Prostate gland (tissue), 2 donors: ENCODE data around the gene LRRTM4. TPM values are rescaled to one million over a fixed set of nuclear protein-coding genes. Genes with fewer than 3 reads are reported as not detected.
"Not testable (repeated sequence)": the region's sequence is repeated elsewhere in the genome, so short reads cannot be mapped to it uniquely, and the experiment has no call there.

Experiments used
- DNase-seq: peaks from one replicate; pipeline ENCODE4 v3.0.0-alpha.2; 2019; ENCODE audit warnings: low spot score
- H3K27ac ChIP-seq, 2 donors: fragments of 200-600 bp; sonication (generic); 2 replicates each; pipeline ENCODE4 v1.5.1; 2017 to 2019
- H3K27me3 ChIP-seq: fragments of 200-600 bp; sonication (generic); replicated peaks from 2 replicates; pipeline ENCODE4 v1.5.1; 2019; ENCODE audit not compliant: insufficient read depth
- H3K36me3 ChIP-seq, 2 donors: fragments of 200-600 bp; sonication (generic); 1 replicate in 1 of 2; 2 replicates in 1 of 2; pipeline versions ENCODE4 v1.5.1 to v1.8.1; 2017 to 2019
- H3K4me1 ChIP-seq: fragments of 200-600 bp; sonication (generic); replicated peaks from 2 replicates; pipeline ENCODE4 v1.5.1; 2019
- H3K4me3 ChIP-seq, 2 donors: fragments of 200-600 bp; sonication (generic); 2 replicates each; pipeline ENCODE4 v1.5.1; 2017 to 2019
- H3K9me3 ChIP-seq: fragments of 200-600 bp; sonication (generic); 2 replicates; pipeline ENCODE4 v1.5.1; 2017
- POLR2A ChIP-seq: fragments of 450-650 bp; IDR thresholded peaks from one replicate; pipeline ENCODE4 v1.6.1; 2016; ENCODE audit warnings: antibody characterized with exemption, mild to moderate bottlenecking
- POLR2AphosphoS5 ChIP-seq: sonication (generic); formaldehyde crosslinking; IDR thresholded peaks from one replicate; pipeline ENCODE4 v1.6.1; 2017; ENCODE audit warnings: antibody characterized with exemption
- WGBS: methylation state at CpG from one replicate; pipeline ENCODE4 v1.1.5; 2018; 5-methylcytosine and 5-hydroxymethylcytosine counted together
- intact Hi-C: fragments of 100-400 bp; cut with DNase I; formaldehyde crosslinking; loops from one replicate; pipeline ENCODE4 v1.14.2; 2022
- total RNA-seq, 2 donors: library from RNA; depleted of rRNA; stranded (reverse); fragments of >200 nt; gene quantifications; one replicate each; pipeline ENCODE4 v1.1.0, GENCODE V29; 2016
- TF ChIP-seq, protein P1 (sequence below), 4 experiments: fragments of 200-600 bp in 2 of 4; fragments of 450-650 bp in 2 of 4; sonication (generic) in 2 of 4; IDR thresholded peaks; 1 replicate in 3 of 4; 2 replicates in 1 of 4; pipeline ENCODE4 v1.5.1; 2016 to 2019; ENCODE audit warnings: antibody characterized with exemption in 4 of 4, mild to moderate bottlenecking in 2 of 4, moderate library complexity in 2 of 4

LRRTM4 gene
- total RNA-seq, 2 donors from 2014 or later: 0.09 to 6.2 TPM

DNA sequence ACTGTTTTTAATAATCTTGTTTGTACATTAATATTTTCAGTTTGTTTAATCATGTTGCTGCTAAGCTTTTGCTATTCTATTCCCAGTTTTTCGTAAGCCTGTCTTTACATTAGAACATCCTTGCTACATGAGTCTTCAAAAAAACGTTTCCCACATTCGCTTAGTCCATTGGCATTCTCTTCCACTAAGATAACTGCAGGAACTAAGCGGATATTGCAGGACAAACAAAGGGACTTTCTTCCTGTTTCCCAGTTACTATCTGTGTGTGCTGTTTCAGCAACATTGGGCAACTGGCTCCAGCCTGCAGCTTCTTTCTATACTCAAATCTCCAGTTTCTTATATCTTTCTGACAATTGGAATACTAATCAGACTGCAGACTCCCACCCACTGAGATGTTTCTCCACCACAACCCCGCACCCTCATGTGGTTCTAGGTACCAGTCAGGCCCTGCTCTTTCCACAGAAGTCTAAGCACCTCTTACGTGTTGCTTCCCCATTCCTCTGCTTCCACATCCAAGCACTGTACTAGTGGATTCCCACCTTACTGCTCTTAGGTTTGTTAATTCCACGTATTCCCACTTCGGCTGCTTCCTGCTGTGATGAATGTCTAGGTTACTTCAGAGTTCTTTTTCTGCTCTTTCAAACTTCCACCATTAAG, 420.3 kb downstream of the LRRTM4 start:
- Histone ChIP-seq H3K4me3 (no peak overlapping the region), H3K4me1 (no peaks in the 10 kb centered on the region), H3K27me3 (no peaks in the 10 kb centered on the region), H3K36me3 (no peaks in the 10 kb centered on the region), H3K9me3 (no peaks in the 10 kb centered on the region), H3K27ac (no peak overlapping the region)
- TF ChIP-seq POLR2A (no peak), POLR2AphosphoS5 (no peak)
- TF ChIP-seq, protein P1, sequence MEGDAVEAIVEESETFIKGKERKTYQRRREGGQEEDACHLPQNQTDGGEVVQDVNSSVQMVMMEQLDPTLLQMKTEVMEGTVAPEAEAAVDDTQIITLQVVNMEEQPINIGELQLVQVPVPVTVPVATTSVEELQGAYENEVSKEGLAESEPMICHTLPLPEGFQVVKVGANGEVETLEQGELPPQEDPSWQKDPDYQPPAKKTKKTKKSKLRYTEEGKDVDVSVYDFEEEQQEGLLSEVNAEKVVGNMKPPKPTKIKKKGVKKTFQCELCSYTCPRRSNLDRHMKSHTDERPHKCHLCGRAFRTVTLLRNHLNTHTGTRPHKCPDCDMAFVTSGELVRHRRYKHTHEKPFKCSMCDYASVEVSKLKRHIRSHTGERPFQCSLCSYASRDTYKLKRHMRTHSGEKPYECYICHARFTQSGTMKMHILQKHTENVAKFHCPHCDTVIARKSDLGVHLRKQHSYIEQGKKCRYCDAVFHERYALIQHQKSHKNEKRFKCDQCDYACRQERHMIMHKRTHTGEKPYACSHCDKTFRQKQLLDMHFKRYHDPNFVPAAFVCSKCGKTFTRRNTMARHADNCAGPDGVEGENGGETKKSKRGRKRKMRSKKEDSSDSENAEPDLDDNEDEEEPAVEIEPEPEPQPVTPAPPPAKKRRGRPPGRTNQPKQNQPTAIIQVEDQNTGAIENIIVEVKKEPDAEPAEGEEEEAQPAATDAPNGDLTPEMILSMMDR (IDR thresholded peaks at IDR 0.05): no peak
- DNase-seq: no peak
- WGBS: 85% methylated on average over 8 of the region's 8 CpGs
- intact Hi-C loops: no loop called here

DNA sequence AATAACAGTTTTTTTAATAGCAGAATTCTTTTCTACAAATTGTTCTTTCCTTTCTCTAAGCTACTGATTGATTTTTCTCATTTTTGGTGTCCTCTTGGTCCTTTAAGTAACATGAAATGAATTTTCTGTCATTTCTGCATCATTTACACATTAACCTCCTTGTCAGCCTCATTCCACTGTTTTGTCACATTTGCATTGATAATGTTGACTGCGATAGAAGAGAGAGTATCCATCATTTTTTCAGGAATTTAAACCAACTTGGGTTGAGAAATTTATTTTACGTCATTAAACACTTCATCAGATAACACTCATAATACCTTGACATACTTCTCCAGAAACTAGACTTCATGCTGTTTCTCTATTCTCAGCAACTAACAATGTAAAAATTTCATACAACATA, 422.2 kb downstream of the LRRTM4 start:
- 88% methylated on average over 2 of the region's 2 CpGs for WGBS
- Histone ChIP-seq H3K4me3 (no peak overlapping the region), H3K36me3 (no peaks in the 10 kb centered on the region), H3K27ac (no peak overlapping the region), H3K9me3 (no peaks in the 10 kb centered on the region), H3K4me1 (no peaks in the 10 kb centered on the region), H3K27me3 (no peaks in the 10 kb centered on the region)
- TF ChIP-seq, protein P1 (IDR thresholded peaks at IDR 0.05): no peak
- TF ChIP-seq POLR2AphosphoS5 (no peak), POLR2A (no peak)
- no peak for DNase-seq
- intact Hi-C loops: no loop called here

DNA sequence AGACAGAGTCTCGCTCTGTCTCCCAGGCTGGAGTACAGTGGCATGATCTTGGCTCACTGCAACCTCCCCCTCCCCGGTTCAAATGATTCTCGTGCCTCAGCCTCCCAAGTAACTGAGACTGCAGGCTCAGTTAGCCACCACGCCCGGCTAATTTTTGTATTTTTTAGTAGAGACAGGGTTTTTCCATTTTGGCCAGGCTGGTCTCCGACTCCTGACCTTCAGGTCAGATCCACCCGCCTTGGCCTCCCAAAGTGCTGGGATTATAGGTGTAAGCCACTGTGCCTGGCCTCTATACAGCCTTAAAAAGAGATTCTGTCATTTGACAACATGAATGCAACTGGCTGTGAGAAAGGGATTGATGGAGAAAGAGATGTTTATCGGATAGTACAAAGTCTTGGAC, 426.7 kb downstream of the LRRTM4 start:
- H3K9me3 ChIP-seq, H3K4me1 ChIP-seq, H3K27me3 ChIP-seq, H3K27ac ChIP-seq, H3K36me3 ChIP-seq, H3K4me3 ChIP-seq, intact Hi-C loops, DNase-seq: not testable (repeated sequence)
- WGBS: 95% methylated on average over 8 of the region's 8 CpGs

DNA sequence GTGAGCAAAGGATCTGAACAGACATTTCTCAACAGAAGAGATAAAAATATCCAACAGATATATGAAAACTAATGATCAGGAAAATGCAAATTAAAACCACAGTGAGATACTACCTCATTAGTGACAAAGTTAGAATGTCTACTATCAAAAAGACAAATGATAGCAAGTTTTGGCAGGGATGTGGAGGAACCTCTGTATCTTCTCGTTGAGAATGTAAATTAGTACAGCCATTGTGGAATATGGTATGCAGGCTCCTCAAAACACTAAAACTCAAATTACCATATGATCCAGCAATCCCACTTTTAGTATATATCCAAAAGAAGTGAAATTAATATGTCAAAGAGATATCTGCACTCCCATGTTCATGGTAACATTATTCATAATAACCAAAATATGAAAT, 427.1 kb downstream of the LRRTM4 start:
- Histone ChIP-seq H3K36me3 (no peaks in the 10 kb centered on the region), H3K4me3 (no peak overlapping the region), H3K9me3 (no peaks in the 10 kb centered on the region), H3K27ac (no peak overlapping the region), H3K27me3 (no peaks in the 10 kb centered on the region), H3K4me1 (no peaks in the 10 kb centered on the region)
- TF ChIP-seq POLR2A (no peak), POLR2AphosphoS5 (no peak)
- TF ChIP-seq, protein P1 (IDR thresholded peaks at IDR 0.05): no peak
- intact Hi-C loops: no loop called here
- DNase-seq: no peak
- WGBS: 76% methylated on average over 1 of the region's 1 CpG

DNA sequence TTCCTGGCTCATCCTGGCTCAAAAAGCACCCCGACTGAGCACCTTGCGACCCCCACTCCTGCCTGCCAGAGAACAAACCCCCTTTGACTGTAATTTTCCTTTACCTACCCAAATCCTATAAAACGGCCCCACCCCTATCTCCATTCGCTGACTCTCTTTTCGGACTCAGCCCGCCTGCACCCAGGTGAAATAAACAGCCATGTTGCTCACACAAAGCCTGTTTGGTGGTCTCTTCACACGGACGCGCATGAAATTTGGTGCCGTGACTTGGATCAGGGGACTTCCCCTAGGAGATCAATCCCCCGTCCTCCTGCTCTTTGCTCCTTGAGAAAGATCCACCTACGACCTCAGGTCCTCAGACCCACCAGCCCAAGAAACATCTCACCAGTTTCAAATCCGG, 433.8 kb downstream of the LRRTM4 start:
- H3K36me3 ChIP-seq, H3K4me1 ChIP-seq, H3K27me3 ChIP-seq, DNase-seq, H3K4me3 ChIP-seq, H3K27ac ChIP-seq, H3K9me3 ChIP-seq, intact Hi-C loops: not testable (repeated sequence)
- 69% methylated on average over 13 of the region's 13 CpGs for WGBS

DNA sequence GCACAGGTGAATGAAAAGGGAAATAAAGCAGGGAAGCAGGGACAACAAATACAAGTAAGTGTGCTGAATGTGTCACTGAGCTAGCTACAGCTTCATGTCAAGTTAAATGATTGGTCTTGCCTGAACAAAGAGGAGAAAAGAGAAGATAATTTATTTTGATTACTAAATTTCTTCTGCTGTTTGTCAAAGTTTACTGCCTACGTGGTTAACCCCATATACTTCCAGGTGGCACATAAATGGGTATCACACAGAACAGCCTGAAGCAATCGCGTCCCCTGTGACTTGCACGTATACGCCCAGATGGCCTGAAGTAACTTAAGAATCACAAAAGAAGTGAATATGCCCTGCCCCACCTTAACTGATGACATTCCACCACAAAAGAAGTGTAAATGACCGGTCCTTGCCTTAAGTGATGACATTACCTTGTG, 434.2 kb downstream of the LRRTM4 start:
- intact Hi-C loops: no loop called here
- no peak for DNase-seq
- Histone ChIP-seq H3K27me3 (no peaks in the 10 kb centered on the region), H3K4me1 (no peaks in the 10 kb centered on the region), H3K4me3 (no peak overlapping the region), H3K27ac (no peak overlapping the region), H3K36me3 (no peaks in the 10 kb centered on the region), H3K9me3 (no peaks in the 10 kb centered on the region)
- no peak for TF ChIP-seq POLR2A
- TF ChIP-seq, protein P1 (IDR thresholded peaks at IDR 0.05): no peak
- no peak for TF ChIP-seq POLR2AphosphoS5
- WGBS: 63% methylated on average over 6 of the region's 6 CpGs
